ENCODE data around the gene SPANXN4.

SPANXN4 gene

DNA sequence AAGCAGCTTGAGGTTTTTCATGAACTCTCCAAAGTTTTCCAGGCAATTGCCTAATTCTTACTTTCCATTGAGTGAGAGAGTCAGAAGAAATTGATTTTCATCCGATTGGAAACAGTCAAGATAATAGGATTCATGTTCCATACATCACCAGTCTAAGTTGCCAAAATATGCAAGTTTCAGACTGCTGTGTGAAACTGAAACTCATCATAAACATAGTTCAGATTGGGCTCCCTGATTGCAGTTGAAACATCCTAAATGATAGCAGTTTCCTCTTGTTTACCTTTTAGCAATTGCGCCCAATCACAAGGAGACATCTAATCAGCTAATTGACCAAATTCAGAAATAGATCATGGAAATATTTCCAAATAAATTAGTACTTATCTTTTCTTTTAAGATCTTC, 56.8 kb downstream of the SPANXN4 start:
- no peak for DNase-seq (ENCODE audit: low read depth)
- no peak for TF ChIP-seq CTCF (IDR thresholded peaks at IDR 0.05; ENCODE audit: control insufficient read depth, extremely low read depth, insufficient read depth)
- H3K4me3 ChIP-seq (ENCODE audit: low read depth, low read length): no peak overlapping the region

Measured in LNCaP clone FGC (cell line).